ENCODE measurements around the gene THEM4. TPM values are rescaled to one million over a fixed set of nuclear protein-coding genes. Genes with fewer than 3 reads are reported as not detected.
"Not testable (repeated sequence)": the region's sequence is repeated elsewhere in the genome, so short reads cannot be mapped to it uniquely, and the experiment has no call there.

THEM4 gene
- total RNA-seq, 2 experiments from 2014 or later, result 19.6 to 24.9 TPM

- ChIA-PET POLR2A (interaction anchor here (1.3 to 2.0 kb wide), 3 partner anchors 39 to 145 kb away, joined by 3 to 8 read pairs (median 6); partner anchors contain the start of genes C2CD4D and MRPL9), CTCF (interaction anchor here (0.9 to 2.3 kb wide), 5 partner anchors 10 to 127 kb away, joined by 3 to 15 read pairs (median 9); no protein-coding TSS in a partner anchor)
- peak; percentile 40 for DNase-seq
- peaks cover 48% of the 10 kb centered on the region for H3K4me1 Mint-ChIP-seq (ENCODE audit: low read depth)
- peaks cover 21% of the 10 kb centered on the region for H3K9me3 Mint-ChIP-seq
- H3K27ac Mint-ChIP-seq, result peak overlapping the region; percentile 89
- intact Hi-C loops (cut with micrococcal nuclease), result no loop called here
- peaks cover 37% of the 10 kb centered on the region for H3K36me3 Mint-ChIP-seq
- H3K27me3 Mint-ChIP-seq, result no peaks in the 10 kb centered on the region
- H3K4me3 Mint-ChIP-seq, result peak overlapping the region; percentile 78
Measured at GRCh38 chr1:151907363-151908139, 1.8 kb downstream of the THEM4 start.

- Mint-ChIP-seq H3K4me1 (ENCODE audit: low read depth) (peaks cover 54% of the 10 kb centered on the region), H3K27ac (peak overlapping the region; percentile 89), H3K9me3 (peaks cover 31% of the 10 kb centered on the region), H3K36me3 (peaks cover 46% of the 10 kb centered on the region)
- H3K27me3 Mint-ChIP-seq; H3K4me3 Mint-ChIP-seq; CTCF ChIA-PET; DNase-seq; intact Hi-C loops (cut with micrococcal nuclease); POLR2A ChIA-PET: not testable (repeated sequence)
Measured at GRCh38 chr1:151906324-151906645, 3.0 kb downstream of the THEM4 start.

- H3K27me3 Mint-ChIP-seq; intact Hi-C loops (cut with micrococcal nuclease): not testable (repeated sequence)
- Mint-ChIP-seq H3K27ac (peak overlapping the region; percentile 94), H3K36me3 (peaks cover 52% of the 10 kb centered on the region), H3K4me3 (peak overlapping the region; percentile 65), H3K9me3 (peaks cover 36% of the 10 kb centered on the region), H3K4me1 (ENCODE audit: low read depth) (peaks cover 56% of the 10 kb centered on the region)
- ChIA-PET POLR2A (interaction anchor here (0.6 to 1.3 kb wide), 3 partner anchors 8 to 123 kb away, joined by 3 to 4 read pairs (median 4); no protein-coding TSS in a partner anchor), CTCF (interaction anchor here (0.9 to 1.0 kb wide), 2 partner anchors 21 to 96 kb away, joined by 4 read pairs; no protein-coding TSS in a partner anchor)
- DNase-seq, result peak; percentile 34
Measured at GRCh38 chr1:151905443-151906323, 3.6 kb downstream of the THEM4 start.

GRCh38 chr1:151905070-151905442, 4.3 kb downstream of the THEM4 start:
- Mint-ChIP-seq H3K27ac (peak overlapping the region; percentile 94), H3K36me3 (peaks cover 58% of the 10 kb centered on the region), H3K4me1 (ENCODE audit: low read depth) (peaks cover 61% of the 10 kb centered on the region), H3K4me3 (peak overlapping the region; percentile 65), H3K27me3 (no peaks in the 10 kb centered on the region), H3K9me3 (peaks cover 42% of the 10 kb centered on the region)
- POLR2A ChIA-PET, result interaction anchor here (0.6 to 1.3 kb wide), 3 partner anchors 8 to 122 kb away, joined by 3 to 4 read pairs (median 4); no protein-coding TSS in a partner anchor
- intact Hi-C loops (cut with micrococcal nuclease), result no loop called here
- DNase-seq, result peak; percentile 82
- CTCF ChIA-PET, result interaction anchor here (0.9 to 1.0 kb wide), 2 partner anchors 21 to 97 kb away, joined by 4 read pairs; no protein-coding TSS in a partner anchor

GRCh38 chr1:151902858-151903257, 6.5 kb downstream of the THEM4 start:
- Mint-ChIP-seq H3K27me3 (no peaks in the 10 kb centered on the region), H3K9me3 (peaks cover 43% of the 10 kb centered on the region), H3K27ac (no peak overlapping the region), H3K4me1 (ENCODE audit: low read depth) (peaks cover 74% of the 10 kb centered on the region), H3K36me3 (peaks cover 63% of the 10 kb centered on the region), H3K4me3 (no peak overlapping the region)
- intact Hi-C loops (cut with micrococcal nuclease), result no loop called here
- CTCF ChIA-PET, result no interaction called here
- no peak for DNase-seq
- POLR2A ChIA-PET, result no interaction called here

GRCh38 chr1:151900804-151901203, 8.5 kb downstream of the THEM4 start:
- Mint-ChIP-seq H3K9me3 (peaks cover 27% of the 10 kb centered on the region), H3K36me3 (peaks cover 50% of the 10 kb centered on the region), H3K4me1 (ENCODE audit: low read depth) (peaks cover 73% of the 10 kb centered on the region)
- H3K4me3 Mint-ChIP-seq; H3K27me3 Mint-ChIP-seq; DNase-seq; POLR2A ChIA-PET; intact Hi-C loops (cut with micrococcal nuclease); H3K27ac Mint-ChIP-seq: not testable (repeated sequence)
- CTCF ChIA-PET, result interaction anchor here (1.4 kb wide), 1 partner anchor 17 kb away, joined by 4 read pairs; no protein-coding TSS in a partner anchor

GRCh38 chr1:151898519-151898991, 10.8 kb downstream of the THEM4 start:
- peaks cover 53% of the 10 kb centered on the region for H3K36me3 Mint-ChIP-seq
- H3K4me3 Mint-ChIP-seq, result peak overlapping the region; percentile 30
- CTCF ChIA-PET, result interaction anchor here (1.2 to 4.2 kb wide), 5 partner anchors 10 to 136 kb away, joined by 3 to 20 read pairs (median 9); partner anchors contain the start of gene THEM4
- peaks cover 58% of the 10 kb centered on the region for H3K4me1 Mint-ChIP-seq (ENCODE audit: low read depth)
- peak overlapping the region; percentile 96 for H3K27ac Mint-ChIP-seq
- DNase-seq, result peak; percentile 57
- H3K9me3 Mint-ChIP-seq, result peaks cover 27% of the 10 kb centered on the region
- H3K27me3 Mint-ChIP-seq, result no peaks in the 10 kb centered on the region
- POLR2A ChIA-PET, result interaction anchor here (1.2 kb wide), 1 partner anchor 10 kb away, joined by 4 read pairs; the partner anchor contains the start of gene THEM4
- intact Hi-C loops (cut with micrococcal nuclease), result loop anchor here (5.0 kb wide), 1 partner anchor 51 kb away; no protein-coding TSS in a partner anchor

GRCh38 chr1:151897991-151898431, 11.3 kb downstream of the THEM4 start:
- no peak for DNase-seq
- peaks cover 59% of the 10 kb centered on the region for H3K4me1 Mint-ChIP-seq (ENCODE audit: low read depth)
- CTCF ChIA-PET, result interaction anchor here (0.8 to 4.2 kb wide), 7 partner anchors 9 to 137 kb away, joined by 3 to 20 read pairs (median 5); partner anchors contain the start of gene THEM4
- no peaks in the 10 kb centered on the region for H3K27me3 Mint-ChIP-seq
- peaks cover 55% of the 10 kb centered on the region for H3K36me3 Mint-ChIP-seq
- peak overlapping the region; percentile 96 for H3K27ac Mint-ChIP-seq
- POLR2A ChIA-PET, result interaction anchor here (1.2 kb wide), 2 partner anchors 7 to 11 kb away, joined by 3 to 4 read pairs; partner anchors contain the start of gene THEM4
- intact Hi-C loops (cut with micrococcal nuclease), result loop anchor here (5.0 kb wide), 1 partner anchor 51 kb away; no protein-coding TSS in a partner anchor
- H3K4me3 Mint-ChIP-seq, result peak overlapping the region; percentile 30
- peaks cover 27% of the 10 kb centered on the region for H3K9me3 Mint-ChIP-seq

GRCh38 chr1:151893176-151893924, 16.0 kb downstream of the THEM4 start:
- no peaks in the 10 kb centered on the region for H3K9me3 Mint-ChIP-seq
- H3K36me3 Mint-ChIP-seq, result peaks cover 51% of the 10 kb centered on the region
- intact Hi-C loops (cut with micrococcal nuclease), result no loop called here
- H3K27ac Mint-ChIP-seq, result peak overlapping the region; percentile 62
- POLR2A ChIA-PET, result no interaction called here
- no peaks in the 10 kb centered on the region for H3K27me3 Mint-ChIP-seq
- DNase-seq, result no peak
- no peak overlapping the region for H3K4me3 Mint-ChIP-seq
- CTCF ChIA-PET, result interaction anchor here (0.7 kb wide), 1 partner anchor 108 kb away, joined by 3 read pairs; no protein-coding TSS in a partner anchor
- peaks cover 51% of the 10 kb centered on the region for H3K4me1 Mint-ChIP-seq (ENCODE audit: low read depth)

GRCh38 chr1:151892190-151892589, 17.1 kb downstream of the THEM4 start:
- peaks cover 39% of the 10 kb centered on the region for H3K4me1 Mint-ChIP-seq (ENCODE audit: low read depth)
- ChIA-PET CTCF (interaction anchor here (0.6 kb wide), 1 partner anchor 41 kb away, joined by 3 read pairs; no protein-coding TSS in a partner anchor), POLR2A (no interaction called here)
- H3K4me3 Mint-ChIP-seq, result no peak overlapping the region
- H3K36me3 Mint-ChIP-seq, result peaks cover 58% of the 10 kb centered on the region
- H3K27me3 Mint-ChIP-seq, result no peaks in the 10 kb centered on the region
- intact Hi-C loops (cut with micrococcal nuclease), result no loop called here
- H3K9me3 Mint-ChIP-seq, result no peaks in the 10 kb centered on the region
- no peak overlapping the region for H3K27ac Mint-ChIP-seq
- DNase-seq, result no peak

- Mint-ChIP-seq H3K4me3 (no peak overlapping the region), H3K9me3 (no peaks in the 10 kb centered on the region), H3K27ac (peak overlapping the region; percentile 55), H3K27me3 (no peaks in the 10 kb centered on the region), H3K4me1 (ENCODE audit: low read depth) (peaks cover 33% of the 10 kb centered on the region), H3K36me3 (peaks cover 61% of the 10 kb centered on the region)
- DNase-seq, result no peak
- intact Hi-C loops (cut with micrococcal nuclease), result no loop called here
- POLR2A ChIA-PET, result interaction anchor here (0.6 kb wide), 1 partner anchor 55 kb away, joined by 3 read pairs; no protein-coding TSS in a partner anchor
- CTCF ChIA-PET, result interaction anchor here (1.4 to 5.8 kb wide), 3 partner anchors 105 to 110 kb away, joined by 3 to 34 read pairs (median 8); no protein-coding TSS in a partner anchor
Measured at GRCh38 chr1:151891512-151891911, 17.8 kb downstream of the THEM4 start.

Data from activated CD4-positive, alpha-beta memory T cell treated with anti-CD3 and anti-CD28 coated beads for 36 hours (primary cell).